HG02623 (cell line): ENCODE measurements around the gene MMP17.

Experiments used
- ATAC-seq: cut with Tn5 transposase; IDR thresholded peaks from one replicate; pipeline ENCODE4 v1.9.1; 2021; ENCODE audit warnings: moderate library complexity; ENCODE audit not compliant: unreplicated experiment

MMP17 gene

DNA sequence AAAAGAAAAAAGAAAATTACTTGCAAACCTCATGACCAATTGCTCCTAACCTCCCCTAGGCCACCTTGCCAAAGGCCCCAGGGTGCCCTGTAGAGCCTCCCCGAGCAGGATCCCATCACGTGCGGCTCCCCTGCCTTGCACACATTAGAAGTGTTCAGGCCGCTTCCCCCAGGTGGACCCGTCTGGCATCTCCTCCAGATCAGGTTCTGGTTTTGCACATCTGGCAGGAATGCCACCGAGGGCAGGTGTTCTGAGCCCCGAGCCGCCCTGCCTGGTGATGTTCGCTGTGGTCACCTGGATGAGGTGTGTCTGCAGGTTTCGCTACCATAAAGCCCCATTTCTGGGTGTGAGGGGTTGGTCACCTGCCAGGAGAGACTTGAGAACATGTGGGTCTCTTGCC is 19.3 kb downstream of the MMP17 start:
- no peak for ATAC-seq

- ATAC-seq: no peak
Observed at GRCh38 chr12:131848753-131849152, 20.6 kb downstream of the MMP17 start.

DNA sequence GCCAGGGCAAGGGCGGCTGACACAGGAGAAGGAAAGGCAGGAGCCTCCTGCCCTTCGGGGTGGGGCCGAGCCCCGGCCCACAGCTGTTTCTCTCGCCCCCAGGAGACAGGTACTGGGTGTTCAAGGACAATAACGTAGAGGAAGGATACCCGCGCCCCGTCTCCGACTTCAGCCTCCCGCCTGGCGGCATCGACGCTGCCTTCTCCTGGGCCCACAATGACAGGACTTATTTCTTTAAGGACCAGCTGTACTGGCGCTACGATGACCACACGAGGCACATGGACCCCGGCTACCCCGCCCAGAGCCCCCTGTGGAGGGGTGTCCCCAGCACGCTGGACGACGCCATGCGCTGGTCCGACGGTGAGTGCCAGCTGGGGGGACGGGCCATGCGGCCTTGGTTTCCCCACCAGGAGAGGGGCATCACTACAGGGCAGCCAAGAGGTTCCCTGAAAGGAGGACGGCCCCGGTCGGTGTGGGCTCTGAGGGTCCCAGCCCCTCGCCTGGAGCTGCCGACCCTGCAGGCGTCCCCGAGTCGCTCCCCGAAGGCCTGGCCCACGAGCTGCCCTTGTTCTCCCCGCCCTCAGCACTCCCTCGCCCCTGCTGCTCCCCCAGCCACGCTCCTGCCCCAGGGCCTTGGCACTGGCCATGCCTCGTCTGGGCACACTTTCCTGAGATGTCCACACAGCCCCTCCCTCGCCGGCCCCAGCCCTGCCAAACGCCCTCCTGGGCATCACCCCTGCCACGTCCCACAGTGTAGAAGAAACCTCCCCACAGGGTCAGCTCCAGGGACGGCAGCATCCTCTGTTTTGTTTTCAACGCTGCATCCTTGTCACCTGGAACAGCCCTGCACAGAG is 21.7 kb downstream of the MMP17 start:
- no peak for ATAC-seq

DNA sequence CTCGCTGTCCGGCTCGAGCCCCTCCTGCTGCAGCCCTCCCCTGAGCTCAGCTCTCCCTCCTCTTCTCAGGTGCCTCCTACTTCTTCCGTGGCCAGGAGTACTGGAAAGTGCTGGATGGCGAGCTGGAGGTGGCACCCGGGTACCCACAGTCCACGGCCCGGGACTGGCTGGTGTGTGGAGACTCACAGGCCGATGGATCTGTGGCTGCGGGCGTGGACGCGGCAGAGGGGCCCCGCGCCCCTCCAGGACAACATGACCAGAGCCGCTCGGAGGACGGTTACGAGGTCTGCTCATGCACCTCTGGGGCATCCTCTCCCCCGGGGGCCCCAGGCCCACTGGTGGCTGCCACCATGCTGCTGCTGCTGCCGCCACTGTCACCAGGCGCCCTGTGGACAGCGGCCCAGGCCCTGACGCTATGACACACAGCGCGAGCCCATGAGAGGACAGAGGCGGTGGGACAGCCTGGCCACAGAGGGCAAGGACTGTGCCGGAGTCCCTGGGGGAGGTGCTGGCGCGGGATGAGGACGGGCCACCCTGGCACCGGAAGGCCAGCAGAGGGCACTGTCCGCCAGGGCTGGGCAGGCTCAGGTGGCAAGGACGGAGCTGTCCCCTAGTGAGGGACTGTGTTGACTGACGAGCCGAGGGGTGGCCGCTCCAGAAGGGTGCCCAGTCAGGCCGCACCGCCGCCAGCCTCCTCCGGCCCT is 22.8 kb downstream of the MMP17 start:
- no peak for ATAC-seq

GRCh38 chr12:131851741-131852550 is 23.8 kb downstream of the MMP17 start:
- no peak for ATAC-seq

DNA sequence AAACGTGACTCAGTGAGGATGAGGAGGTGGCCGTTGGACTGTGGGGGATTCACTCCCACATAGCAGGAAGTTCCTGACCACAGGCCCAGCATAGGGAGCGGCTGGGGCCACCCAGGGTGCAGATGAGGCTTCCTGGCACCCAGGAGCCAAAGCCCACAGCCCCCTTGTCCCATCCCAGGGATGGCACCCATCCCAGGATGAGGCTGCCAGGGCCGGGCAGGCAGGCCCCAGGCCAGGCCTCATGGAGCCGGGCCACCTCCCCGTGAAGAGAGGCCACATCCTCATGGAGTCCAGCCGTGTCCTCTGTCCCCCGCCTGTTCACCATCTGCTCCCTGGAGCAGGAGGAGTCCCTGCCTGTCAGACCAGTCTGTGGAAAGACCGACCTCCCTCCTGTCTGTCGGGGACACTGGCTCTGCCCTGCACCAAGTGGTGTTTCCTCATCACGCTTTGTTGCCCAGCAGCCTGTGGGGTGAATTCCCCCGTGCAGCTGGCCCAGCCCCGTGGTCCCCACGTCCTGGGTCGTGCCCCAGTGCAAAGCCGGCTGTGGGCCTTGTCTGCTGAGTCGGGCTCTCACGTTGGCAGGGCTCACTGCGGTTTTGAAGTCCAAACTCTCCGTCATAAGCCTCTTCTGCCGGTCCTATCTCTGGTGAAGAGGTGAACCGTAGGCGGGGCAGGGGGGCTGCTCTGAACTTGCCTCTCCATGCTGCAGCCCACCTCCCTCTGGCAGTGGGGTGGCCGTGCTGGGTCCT is 24.5 kb downstream of the MMP17 start:
- ATAC-seq: no peak

DNA sequence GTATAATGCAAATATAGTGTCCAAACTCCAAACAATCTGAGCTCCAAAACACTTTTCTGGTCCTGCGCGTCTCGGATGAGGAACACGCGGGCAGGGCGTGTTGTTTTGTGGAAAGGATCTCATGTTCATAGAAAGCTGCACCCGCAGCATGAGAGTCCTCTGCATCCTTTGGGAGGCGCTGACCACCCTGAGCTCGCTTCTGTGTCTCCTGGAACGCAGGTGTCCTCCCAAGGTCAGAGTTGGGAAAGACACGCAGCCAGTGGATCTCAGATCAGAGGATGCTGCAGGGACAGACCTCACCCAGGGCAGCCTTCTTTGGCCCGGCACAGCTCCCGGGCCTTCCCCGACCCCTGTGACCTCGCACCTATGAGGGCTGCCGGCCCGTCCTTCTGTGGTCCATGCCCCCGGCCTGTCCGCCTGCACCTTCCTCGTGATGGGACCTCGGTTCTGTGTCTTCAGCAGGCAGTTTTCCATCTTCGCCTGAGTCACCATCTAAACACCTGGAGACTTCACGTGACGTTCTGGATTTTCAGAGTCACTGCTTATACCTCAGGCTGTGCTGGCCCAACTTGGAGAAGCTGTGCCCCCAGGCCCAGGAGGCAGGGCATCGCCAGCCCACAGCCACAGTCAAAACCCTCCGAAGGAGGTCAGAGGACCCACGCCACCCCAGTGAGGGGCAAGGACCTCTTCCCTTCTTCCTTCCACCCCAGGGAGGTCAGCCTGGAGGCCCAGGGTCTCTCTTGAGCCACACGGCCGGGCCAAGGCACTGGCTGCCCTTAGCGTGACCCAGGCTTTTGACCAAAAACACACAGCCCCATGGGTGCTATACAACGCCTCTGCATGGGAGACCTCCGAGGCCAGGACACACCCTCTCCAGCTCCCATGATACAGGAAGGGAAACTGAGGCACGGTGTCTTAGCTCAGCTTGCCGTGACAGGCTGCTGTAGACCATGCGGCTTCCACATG is 25.9 kb downstream of the MMP17 start:
- no peak for ATAC-seq

DNA sequence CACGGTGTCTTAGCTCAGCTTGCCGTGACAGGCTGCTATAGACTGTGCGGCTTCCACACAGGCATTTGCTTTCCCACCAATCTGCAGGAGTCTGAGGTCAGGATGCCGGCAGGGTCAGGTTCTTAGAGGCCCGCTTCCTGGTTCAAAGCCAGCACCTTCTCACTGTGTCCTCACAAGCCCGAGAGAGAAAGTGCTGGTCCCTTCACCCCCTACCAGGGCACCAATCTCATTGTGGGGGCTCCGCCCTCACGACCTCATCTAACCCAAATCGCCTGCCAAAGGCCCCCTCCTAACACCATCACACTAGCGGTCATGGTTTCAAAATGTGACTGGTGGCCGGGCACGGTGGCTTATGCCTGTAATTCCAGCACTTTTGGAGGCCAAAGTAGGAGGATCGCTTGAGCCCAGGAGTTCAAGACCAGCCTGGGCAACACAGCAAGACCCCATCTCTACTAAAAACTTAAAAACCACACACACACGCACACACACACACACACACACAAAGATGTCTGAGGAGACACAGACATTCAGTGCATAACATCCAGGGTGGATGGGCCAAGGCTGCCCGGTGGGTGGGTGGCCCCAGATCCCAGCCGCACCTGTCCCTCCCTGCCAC is 26.8 kb downstream of the MMP17 start:
- no peak for ATAC-seq

DNA sequence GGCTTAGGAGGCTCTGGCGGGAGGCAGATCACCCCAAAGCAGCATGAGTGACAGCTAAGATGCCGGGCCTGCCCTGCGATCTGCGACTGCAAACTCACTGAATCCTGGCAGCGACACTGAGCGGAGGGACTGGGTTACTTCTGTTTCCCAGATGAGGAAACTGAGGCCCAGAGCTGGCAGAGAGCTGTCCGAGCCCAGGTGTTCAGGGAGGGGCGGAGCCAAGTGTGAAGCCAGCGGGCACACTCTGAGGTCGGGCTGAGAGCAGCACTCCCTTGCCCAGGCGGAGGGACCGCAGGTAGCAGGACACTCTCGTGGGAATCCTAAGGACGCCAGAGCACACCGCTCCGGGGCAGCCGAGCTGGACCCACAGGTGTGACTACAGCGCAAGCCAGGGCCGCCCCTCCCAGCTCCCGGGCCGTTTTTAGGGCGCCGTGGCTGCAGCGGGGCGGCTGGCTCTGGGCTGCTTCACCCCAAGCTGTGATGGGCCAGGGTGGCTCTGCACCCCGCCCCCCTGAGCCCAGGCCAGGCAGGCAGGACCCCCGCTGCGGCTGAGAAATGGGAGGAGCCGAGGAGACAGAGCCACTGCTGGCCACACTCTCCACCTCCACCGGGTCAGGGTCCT is 27.4 kb downstream of the MMP17 start:
- no peak for ATAC-seq

DNA sequence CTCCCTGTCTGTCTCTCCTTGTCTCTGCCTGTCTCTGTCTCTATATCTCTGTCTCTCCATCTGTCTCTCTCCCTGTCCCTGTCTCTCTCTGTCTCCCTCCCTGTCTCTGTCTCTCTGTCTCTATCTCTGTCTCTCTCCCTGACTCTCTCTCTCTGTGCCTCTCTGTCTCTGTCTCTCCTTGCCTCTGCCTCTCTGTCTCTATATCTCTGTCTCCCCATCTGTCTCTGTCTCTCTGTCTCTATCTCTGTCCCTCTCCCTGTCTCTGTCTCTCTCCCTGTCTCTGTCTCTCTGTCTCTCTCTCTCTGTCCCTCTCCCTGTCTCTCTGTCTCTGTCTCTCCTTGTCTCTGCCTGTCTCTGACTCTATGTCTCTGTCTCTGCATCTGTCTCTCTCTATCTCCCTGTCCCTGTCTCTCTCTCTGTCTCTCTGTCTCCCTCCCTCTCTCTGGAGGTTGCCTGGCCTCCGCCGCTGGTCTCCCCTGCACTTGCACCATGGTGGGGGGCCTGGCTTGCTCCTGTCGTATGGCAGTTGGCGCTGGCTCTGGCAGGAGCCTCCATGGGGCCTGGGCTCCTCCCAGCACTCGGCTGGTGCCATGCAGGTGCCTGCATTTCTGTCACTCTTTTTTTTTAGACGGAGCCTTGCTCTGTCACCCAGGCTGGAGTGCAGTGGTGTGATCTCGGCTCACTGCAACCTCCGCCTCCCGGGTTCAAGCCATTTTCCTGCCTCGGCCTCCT is 28.3 kb downstream of the MMP17 start:
- ATAC-seq: no peak

- ATAC-seq: no peak
Observed at GRCh38 chr12:131857908-131858850, 30.0 kb downstream of the MMP17 start.

GRCh38 chr12:131860472-131861260 is 32.5 kb downstream of the MMP17 start:
- no peak for ATAC-seq

DNA sequence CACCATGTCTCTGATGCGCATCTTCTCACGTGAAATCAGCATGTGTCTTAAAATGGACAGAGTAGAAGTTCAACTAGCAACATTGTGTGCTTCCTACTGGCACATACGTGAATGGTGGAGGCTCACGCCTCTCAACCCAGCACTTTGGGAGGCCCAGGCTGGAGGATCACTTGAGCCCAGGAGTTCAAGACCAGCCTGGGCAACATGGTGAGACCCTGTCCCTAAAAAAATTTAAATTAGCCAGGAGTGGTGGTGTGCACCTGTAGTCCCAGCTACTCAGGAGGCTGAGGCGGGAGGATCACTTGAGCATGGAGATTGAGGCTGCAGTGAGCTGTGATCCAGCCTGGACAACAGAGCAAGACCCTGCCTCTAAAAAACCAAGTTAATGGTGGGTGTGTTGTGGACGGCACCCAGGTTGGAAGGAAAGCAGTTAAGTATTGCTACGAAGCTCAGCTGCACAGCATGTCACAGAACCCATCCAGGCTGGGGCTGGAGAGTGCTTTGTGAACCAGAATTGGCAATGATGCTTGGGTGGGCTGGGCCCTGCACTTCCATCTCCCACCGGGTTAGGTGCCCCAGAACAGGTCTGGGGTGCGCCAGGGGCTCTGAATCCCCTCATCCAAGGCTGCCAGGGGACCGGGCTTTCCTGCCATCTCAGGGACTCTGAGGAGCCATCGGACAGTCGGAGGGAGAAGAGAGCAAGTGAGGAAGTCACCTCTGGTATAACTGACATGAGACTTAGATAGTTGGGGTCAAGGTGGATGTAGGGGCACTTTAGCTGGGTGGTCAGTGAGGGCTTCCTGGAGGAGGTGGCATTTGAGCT is 33.3 kb downstream of the MMP17 start:
- no peak for ATAC-seq

DNA sequence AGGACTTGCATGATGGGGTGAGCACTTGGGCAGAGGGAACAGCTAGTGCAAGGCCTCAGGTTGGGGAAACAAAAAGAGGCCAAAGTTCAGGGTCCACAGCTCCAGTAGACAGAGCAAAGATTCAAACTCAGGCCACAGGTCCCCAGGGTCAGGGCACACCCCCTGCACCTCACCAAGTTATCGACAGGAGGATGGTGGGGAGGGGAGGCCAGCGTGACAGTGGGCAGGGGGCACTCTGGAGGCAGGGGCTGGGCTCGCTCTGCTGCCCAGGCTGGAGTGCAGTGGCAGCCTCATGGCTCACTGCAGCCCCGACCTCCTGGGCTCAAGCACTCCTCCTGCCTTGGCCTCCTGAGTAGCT is 33.9 kb downstream of the MMP17 start:
- no peak for ATAC-seq

- ATAC-seq: no peak
Observed at GRCh38 chr12:131862600-131862993, 34.4 kb downstream of the MMP17 start.
